ENCODE results near the gene ADAM12.

ADAM12 gene

GRCh38 chr10:126369125-126369710, 19.1 kb downstream of the ADAM12 start:
- Histone ChIP-seq H3K79me2 (ENCODE audit: insufficient read depth, low read length) (no peaks in the 10 kb centered on the region), H4K20me1 (ENCODE audit: insufficient read depth, low read length, poor library complexity, severe bottlenecking) (no peaks in the 10 kb centered on the region), H3K4me3 (ENCODE audit: low read length, poor library complexity, severe bottlenecking) (no peak overlapping the region), H3F3A (ENCODE audit: low read depth) (no peaks in the 10 kb centered on the region), H3K36me3 (ENCODE audit: insufficient read depth, low read length) (no peaks in the 10 kb centered on the region), H3K4me1 (ENCODE audit: insufficient read depth, low read length, poor library complexity, severe bottlenecking) (no peaks in the 10 kb centered on the region), H3K9me2 (replicated peaks; ENCODE audit: low read depth, low read length) (no peaks in the 10 kb centered on the region), H2AFZ (ENCODE audit: low read length) (no peak overlapping the region), H3K4me2 (ENCODE audit: low read depth, low read length, poor library complexity, severe bottlenecking) (no peak overlapping the region), H3K27me3 (ENCODE audit: insufficient read depth, low read length, poor library complexity, severe bottlenecking) (no peaks in the 10 kb centered on the region), H3K9ac (ENCODE audit: low read depth, low read length, poor library complexity, severe bottlenecking) (no peak overlapping the region), H3K9me3 (ENCODE audit: insufficient read depth, low read depth, low read length) (0 out of 2 replicates have a peak, but pooled peaks cover 7% of the 10 kb centered on the region)
- no peak for TF ChIP-seq CTCF (conservative IDR thresholded peaks at IDR 0.05; ENCODE audit: low read length)
- no peak for TF ChIP-seq EZH2phosphoT487 (IDR thresholded peaks at IDR 0.05; ENCODE audit: borderline replicate concordance)

GRCh38 chr10:126357169-126357568, 31.1 kb downstream of the ADAM12 start:
- H3K4me1 ChIP-seq (ENCODE audit: insufficient read depth, low read length, poor library complexity, severe bottlenecking), result no peaks in the 10 kb centered on the region
- no peak overlapping the region for H3K4me2 ChIP-seq (ENCODE audit: low read depth, low read length, poor library complexity, severe bottlenecking)
- no peaks in the 10 kb centered on the region for H3K27me3 ChIP-seq (ENCODE audit: insufficient read depth, low read length, poor library complexity, severe bottlenecking)
- H4K20me1 ChIP-seq (ENCODE audit: insufficient read depth, low read length, poor library complexity, severe bottlenecking), result no peaks in the 10 kb centered on the region
- no peaks in the 10 kb centered on the region for H3K79me2 ChIP-seq (ENCODE audit: insufficient read depth, low read length)
- H3F3A ChIP-seq (ENCODE audit: low read depth), result no peaks in the 10 kb centered on the region
- H3K36me3 ChIP-seq (ENCODE audit: insufficient read depth, low read length), result no peaks in the 10 kb centered on the region
- no peak overlapping the region for H3K4me3 ChIP-seq (ENCODE audit: low read length, poor library complexity, severe bottlenecking)
- no peak for TF ChIP-seq CTCF (conservative IDR thresholded peaks at IDR 0.05; ENCODE audit: low read length)
- TF ChIP-seq EZH2phosphoT487 (IDR thresholded peaks at IDR 0.05; ENCODE audit: borderline replicate concordance), result no peak
- H3K9me2 ChIP-seq (replicated peaks; ENCODE audit: low read depth, low read length), result no peaks in the 10 kb centered on the region
- no peak overlapping the region for H2AFZ ChIP-seq (ENCODE audit: low read length)
- H3K9me3 ChIP-seq (ENCODE audit: insufficient read depth, low read depth, low read length), result peaks cover 8% of the 10 kb centered on the region; the same call in 1 of the 2 replicates
- H3K9ac ChIP-seq (ENCODE audit: low read depth, low read length, poor library complexity, severe bottlenecking), result no peak overlapping the region

- no peak for TF ChIP-seq EZH2phosphoT487 (IDR thresholded peaks at IDR 0.05; ENCODE audit: borderline replicate concordance)
- TF ChIP-seq CTCF (conservative IDR thresholded peaks at IDR 0.05; ENCODE audit: low read length), result no peak
- no peaks in the 10 kb centered on the region for H3K9me2 ChIP-seq (replicated peaks; ENCODE audit: low read depth, low read length)
Measured at GRCh38 chr10:126353666-126354065, 34.6 kb downstream of the ADAM12 start.

More at GRCh38 chr10:126353666-126354065, 34.6 kb downstream of the ADAM12 start:
- Histone ChIP-seq H3K4me3 (ENCODE audit: low read length, poor library complexity, severe bottlenecking) (no peak overlapping the region), H4K20me1 (ENCODE audit: insufficient read depth, low read length, poor library complexity, severe bottlenecking) (no peaks in the 10 kb centered on the region), H3K36me3 (ENCODE audit: insufficient read depth, low read length) (no peaks in the 10 kb centered on the region), H3F3A (ENCODE audit: low read depth) (no peaks in the 10 kb centered on the region), H3K9ac (ENCODE audit: low read depth, low read length, poor library complexity, severe bottlenecking) (no peak overlapping the region), H3K79me2 (ENCODE audit: insufficient read depth, low read length) (no peaks in the 10 kb centered on the region), H3K4me1 (ENCODE audit: insufficient read depth, low read length, poor library complexity, severe bottlenecking) (no peaks in the 10 kb centered on the region), H3K4me2 (ENCODE audit: low read depth, low read length, poor library complexity, severe bottlenecking) (no peak overlapping the region), H3K27me3 (ENCODE audit: insufficient read depth, low read length, poor library complexity, severe bottlenecking) (no peaks in the 10 kb centered on the region), H3K9me3 (ENCODE audit: insufficient read depth, low read depth, low read length) (peaks cover 11% of the 10 kb centered on the region; the same call in 1 of the 2 replicates), H2AFZ (ENCODE audit: low read length) (no peak overlapping the region)

Data from Loucy (cell line).